ENCODE measurements around the gene NR6A1.

Gene NR6A1

DNA sequence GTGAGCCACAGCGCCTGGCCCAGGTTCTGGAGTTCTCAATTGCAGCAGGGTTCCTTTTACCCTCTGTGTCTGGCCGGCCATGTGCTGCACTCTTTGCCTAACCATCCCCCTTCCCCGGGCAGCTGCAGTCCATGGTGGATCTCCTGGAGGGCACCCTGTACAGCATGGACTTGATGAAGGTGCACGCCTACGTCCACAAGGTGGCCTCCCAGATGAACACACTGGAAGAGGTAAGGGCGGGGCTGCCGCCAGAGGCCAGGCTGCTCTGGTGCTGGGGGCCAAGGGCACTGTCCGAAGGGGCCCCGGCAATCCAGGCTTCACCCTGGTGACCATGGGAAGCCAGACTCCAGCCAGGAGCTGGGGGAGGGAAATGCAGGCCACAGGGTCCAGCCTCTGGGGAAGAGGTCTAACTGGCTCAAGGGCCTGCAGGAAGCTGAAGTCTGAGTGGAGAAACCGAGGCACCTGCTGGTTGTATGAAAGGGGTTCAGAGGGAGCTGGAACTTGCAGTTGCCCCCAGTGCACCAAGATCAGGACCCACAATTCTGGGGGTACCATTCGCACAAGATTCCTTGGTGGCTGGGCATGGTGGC lies 23.9 kb upstream of the NR6A1 start:
- DNase-seq, result no peak

DNA sequence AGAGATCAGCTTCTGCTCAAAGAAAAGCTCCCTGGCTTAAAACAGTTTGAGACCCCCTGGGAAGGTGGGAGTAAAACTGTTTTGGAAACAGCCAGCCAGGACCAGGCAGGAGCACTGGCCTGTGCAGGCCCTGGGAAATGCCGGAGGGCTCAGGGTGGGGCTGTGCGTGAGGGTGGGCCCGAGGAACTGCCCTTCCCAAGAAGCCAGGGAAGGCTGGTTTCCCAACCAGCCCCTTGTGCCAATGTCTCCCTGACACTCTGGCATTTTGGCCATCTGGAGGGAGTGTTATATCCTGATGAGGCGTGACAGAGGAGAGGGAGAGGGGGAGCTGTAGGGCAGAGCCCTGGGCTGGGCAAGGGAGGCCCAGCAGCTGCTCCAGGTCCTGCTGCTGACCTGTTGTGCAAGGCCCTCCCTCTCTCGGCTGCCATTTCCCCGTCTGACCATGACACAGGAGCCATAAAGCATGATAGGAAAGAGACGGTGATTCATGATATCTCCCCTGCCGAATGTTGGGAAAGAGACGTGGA lies 22.0 kb upstream of the NR6A1 start:
- DNase-seq, result no peak

DNA sequence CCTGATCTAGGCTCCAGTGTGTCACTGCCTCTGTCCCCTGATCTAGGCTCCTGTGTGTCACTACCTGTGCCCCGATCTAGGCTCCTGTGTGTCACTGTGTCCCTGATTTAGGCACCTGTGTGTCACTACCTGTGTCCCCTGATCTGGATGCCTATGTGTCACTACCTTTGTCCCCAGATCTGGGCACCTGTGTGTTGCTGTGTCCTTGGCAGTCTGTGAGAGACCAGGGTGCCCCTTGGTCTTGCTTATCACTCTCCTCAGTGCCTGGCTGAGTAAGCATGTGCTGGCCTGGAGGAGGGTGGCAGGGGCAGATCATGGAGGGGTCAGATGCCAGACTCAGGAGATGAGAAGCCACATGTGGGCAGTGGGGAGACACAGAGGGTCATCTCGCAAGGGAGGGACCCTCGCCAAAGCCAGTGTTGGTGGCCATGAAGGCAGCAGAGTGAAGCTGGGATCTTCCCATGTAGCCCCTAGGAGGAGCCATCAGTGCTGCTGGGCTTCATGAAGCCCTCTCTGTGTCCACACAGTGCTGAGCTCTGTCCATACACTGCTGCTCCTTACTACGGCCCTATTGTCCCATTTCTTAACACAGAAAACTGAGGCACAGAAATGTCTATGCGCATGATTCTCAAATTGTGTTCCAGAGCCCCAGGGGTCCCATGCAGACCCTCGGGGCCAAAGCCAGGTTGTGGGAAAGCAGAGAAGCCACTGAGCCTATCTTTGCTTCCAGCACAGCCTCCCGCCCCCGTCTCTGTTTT lies 21.3 kb upstream of the NR6A1 start:
- no peak for DNase-seq

DNA sequence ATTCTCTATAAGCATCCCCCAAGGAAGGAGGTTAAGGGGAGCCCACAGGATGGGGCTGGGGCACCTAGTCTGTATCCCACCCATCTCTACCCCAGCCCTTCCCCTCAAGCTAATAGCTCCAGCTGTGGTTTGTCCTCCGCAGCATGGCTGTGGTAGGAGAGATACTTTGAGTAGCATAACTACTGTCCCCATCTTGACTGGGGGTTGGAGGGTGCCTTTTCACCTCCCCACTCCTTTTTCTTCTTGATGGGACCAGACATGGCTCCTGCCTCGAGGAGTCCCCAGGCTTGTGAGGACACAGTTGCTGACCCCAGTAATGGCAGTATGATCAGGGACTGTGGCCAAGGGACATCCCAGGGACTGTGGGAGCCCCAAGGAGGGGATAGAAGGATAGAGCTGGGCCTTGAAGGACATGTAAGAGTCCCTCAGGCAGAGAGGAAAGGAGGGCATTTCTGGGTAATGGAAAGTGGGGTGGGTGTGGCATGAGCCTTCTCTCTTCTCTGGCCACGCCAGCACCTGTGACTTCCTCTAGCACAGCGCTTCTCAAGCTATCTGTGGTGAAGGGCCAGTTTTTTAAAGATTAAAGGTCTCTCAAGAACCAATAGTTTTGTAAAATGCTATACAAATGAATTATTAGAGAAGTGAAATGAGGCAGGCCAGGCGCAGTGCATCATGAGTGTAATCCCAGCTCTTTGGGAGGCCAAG lies 19.8 kb upstream of the NR6A1 start:
- DNase-seq, result no peak

DNA sequence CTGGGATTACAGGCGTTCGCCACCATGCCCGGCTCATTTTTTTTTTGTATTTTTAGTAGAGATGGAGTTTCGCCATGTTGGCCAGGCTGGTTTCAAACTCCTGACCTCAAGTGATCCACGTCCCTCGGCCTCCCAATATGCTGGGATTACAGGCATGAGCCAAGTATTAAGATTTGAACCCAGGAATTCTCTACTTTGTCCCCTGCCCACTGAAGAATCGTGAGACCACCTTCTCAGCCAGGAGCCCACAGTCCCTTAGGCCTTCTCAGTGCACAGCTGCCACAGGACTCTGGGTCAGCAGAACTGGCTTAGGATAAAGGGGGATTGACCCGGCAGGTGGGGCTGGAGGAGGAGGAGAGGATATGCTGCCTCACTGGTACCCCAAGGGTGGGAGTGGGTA lies 19.2 kb upstream of the NR6A1 start:
- no peak for DNase-seq

DNA sequence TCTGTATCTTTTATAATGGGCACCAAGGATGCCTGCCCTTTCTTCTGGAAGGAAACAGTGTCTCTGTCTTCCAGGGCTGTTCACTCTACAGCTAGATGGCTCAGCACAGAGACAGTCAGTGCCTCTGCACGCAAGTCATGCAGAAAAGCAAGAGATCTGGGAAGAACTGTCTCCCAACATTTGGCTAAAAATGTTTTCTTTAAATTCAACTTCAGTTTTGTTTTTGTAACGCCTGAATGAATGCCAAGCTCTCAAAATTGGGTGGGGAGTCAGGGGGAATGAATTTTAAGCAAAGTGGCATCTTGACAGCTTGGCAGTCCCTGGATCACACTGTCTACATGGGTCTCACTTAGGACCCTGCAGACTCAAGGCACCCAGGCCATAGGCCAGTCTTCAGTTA lies 18.4 kb upstream of the NR6A1 start:
- no peak for DNase-seq

DNA sequence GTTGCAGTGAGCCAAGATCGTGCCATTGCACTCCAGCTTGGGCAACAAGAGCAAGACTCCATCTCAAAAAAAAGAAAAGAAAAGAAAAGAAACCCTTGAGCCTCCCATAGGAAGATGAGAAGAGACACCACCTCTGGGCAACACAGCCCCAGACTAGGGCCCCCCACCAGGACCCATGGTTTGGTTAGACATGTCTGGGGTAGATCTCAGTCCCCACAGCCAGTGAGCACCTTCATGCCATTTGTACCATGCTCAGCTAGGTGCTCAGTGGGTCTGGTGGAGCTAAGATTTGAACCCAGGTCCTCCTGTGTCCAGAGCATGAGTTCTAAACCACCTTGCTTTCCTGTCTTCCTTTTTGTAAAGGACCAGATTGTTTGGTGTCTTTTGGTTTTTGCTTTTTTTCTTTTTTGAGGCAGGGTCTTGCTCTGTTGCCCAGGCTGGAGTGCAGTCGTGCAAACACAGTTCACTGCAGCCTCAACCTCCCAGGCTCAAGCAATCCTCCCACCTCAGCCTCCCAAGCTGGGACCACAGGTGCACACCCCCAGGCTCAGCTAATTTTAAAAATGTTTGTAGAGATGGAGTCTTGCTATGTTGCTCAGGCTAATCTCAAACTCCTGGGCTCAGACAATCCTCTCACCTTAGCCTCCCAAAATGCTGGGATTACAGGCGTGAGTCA lies 17.6 kb upstream of the NR6A1 start:
- DNase-seq, result no peak

DNA sequence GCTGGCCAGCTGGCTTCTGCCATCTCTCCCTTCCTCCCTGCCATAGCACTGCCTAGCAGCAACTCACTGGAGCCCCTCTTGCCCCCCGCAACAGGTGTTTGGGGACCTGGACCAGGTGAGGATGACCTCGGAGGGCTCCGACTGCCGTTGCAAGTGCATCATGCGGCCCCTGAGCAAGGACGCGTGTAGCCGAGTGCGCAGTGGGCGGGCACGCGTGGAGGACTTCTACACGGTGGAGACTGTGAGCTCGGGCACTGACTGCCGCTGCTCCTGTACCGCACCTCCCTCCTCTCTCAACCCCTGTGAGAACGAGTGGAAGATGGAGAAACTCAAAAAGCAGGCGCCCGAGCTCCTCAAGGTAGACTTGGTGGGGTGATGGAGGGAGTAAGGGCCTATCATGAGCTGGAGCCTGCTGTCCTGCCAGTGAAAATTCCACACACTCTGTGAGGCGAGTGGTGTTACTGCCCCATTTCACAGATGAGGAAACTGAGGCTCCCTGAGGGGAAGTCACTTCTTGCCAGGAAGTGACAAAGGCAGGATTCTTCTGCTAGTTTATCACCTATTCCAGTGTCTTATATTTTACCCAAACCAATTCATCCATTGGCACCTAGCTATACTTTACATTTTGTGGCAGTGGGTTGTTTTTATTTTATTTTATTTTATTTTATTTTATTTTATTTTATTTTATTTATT lies 15.9 kb upstream of the NR6A1 start:
- no peak for DNase-seq

DNA sequence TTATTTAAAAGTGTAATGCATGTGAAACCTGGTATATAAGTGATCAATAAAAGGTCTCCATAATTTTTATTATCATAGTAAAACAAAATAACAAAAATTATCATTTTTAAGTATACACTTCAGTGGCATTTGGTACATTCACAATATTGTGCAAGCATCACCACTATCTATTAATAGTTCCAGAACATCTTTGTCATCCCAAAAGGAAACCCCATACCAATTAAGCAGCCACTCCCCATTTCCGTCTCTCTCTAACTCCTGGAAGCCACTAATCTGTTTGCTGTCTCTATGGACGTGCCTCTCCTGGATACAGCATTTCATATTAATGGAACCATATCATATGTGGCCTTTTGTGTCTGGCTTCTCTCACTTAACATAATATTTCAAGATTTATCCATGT lies 13.4 kb upstream of the NR6A1 start:
- DNase-seq, result no peak

DNA sequence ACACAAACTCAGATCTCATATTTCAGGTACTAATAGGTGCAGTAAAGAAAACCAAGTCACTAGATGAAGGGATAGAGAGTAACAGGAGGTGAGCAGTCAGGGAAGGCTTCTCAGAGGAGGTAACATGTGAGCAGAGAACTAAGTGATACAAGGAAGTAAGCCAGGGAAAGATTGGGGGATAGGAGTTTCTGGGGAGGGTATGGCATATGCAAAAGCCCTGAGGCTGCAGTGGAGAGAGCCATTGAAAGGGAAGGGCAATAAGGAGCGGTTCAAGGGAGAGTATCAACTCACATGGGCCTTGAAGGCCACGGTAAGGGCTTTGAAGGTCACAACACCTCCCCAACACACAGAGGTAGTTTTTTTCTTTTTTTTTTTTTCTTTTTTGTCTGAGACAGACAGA lies 12.7 kb upstream of the NR6A1 start:
- DNase-seq, result no peak

DNA sequence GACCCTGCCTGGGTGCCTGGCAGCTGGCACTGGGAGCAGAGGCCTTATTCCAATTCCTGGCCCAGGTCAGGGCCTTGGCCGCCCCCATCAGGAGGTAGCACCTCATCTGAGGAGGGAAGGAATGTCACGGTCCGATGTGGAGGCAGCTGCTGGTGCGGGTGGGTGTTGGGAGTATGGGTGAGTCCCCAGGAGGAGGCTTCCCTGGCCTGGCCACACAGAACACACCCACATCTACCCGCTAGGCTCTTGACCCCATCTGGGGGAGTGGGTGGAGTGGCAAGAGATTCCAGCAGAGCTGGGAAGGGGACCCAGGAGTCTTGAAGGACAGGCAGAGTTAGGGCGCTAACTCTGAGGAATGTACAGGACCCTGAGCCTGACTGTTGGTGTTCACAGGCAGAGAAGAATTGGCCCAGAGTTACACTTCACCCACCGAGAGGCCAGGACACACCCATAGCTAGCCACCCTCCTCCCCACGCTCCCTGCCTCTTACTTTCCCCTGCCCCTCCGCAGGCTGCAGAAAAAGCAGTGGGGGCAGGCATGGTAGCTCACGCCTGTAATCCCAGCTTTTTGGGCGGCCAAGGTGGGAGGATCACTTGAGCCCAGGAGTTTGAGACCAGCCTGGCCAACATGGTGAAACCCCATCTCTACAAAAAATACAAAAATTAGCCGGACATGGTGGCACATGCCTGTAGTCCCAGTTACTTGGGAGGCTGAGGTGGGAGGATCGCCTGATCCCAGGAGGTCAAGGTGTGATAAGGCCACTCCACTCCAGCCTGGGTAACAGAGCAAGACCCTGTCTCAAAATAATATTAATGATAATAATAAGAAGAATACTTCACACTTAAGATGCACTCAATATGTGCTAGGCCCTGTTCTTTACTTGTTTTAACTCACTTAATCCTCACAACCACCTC lies 11.8 kb upstream of the NR6A1 start:
- no peak for DNase-seq

DNA sequence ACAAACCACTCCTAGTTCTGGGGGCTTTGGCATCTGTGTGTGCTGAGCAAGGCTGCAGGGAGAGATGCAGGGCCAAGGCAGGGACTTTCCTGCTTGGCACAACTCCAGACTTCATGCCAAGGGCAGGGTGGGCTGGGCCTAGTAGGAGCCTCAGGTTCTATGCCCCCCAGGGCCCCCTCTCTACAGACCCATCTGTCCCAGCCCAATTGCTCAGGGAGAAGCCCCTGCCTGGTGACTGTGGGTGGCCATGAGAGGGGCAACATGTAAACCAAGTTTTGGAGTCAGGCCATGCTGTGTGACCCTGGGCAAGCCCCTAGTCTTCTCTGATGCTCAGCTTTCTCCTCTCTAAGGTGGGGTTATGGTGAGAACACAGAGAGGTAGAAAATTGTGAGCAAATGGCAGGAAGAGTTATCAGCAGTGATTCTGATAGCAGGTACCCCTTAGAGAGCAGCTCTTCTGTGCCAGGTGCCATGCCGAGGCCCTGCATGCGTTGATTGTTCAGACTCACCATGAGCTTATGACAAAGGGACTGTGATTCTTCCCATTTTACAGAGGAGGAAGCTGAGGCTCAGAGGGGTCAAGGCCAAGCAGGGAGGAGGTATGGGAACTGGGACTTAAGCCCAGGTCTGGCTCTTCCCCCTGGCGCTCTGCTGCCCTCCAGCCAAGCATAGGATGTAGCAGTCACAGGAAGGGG lies 11.0 kb upstream of the NR6A1 start:
- DNase-seq, result no peak

DNA sequence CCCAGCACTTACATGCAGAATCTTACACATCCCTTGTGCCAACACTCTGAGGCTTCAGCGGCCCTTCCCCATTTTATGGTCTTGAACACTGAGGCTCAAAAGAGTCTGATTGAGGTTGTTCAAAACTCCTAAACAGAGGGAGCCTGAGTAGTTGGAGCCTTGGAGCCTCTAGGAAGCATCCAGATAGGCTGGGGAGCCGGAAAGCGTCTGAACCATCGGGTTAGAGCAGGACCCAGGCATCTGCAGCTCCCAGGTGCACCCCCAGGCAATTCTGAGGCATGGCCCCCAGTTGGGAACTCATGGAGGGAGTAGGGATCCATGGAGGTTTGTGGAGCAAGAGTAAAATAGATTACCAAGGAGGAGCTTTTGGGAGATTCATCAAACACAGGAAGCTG lies 9.6 kb upstream of the NR6A1 start:
- no peak for DNase-seq

DNA sequence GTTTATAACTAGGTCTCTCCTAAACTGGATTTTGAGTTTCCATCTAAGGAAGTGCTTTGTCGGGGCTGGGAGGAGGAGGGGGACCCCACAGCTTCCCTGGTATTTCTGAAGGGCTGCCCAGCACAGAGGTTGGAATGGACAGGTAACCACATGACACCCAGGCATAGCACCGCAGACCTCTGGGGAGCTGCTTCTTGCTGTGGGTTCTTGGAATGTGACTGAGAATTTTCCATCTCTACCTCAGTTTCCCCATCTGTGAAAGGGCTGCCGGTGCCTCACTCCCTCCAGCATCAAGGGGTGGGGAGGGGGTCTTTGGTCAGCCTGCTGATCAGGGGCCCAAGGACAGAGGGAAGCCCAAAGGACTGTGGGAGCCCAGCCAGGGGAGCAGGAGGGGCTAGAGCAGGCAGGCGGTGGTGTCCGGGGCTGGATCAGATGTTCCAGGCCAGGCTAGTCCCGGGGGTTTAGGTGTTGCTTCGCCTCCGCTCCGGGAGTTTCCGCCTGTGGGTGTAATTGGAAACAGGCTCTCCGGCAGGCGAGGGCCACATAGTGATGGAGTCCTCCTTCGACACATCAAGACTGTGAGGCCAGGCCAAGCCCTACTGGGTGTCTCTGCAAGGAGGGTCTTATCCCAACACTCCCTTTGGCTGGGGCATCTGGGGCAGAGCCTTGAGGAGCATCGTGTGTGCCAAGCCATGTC lies 9.1 kb upstream of the NR6A1 start:
- no peak for DNase-seq

DNA sequence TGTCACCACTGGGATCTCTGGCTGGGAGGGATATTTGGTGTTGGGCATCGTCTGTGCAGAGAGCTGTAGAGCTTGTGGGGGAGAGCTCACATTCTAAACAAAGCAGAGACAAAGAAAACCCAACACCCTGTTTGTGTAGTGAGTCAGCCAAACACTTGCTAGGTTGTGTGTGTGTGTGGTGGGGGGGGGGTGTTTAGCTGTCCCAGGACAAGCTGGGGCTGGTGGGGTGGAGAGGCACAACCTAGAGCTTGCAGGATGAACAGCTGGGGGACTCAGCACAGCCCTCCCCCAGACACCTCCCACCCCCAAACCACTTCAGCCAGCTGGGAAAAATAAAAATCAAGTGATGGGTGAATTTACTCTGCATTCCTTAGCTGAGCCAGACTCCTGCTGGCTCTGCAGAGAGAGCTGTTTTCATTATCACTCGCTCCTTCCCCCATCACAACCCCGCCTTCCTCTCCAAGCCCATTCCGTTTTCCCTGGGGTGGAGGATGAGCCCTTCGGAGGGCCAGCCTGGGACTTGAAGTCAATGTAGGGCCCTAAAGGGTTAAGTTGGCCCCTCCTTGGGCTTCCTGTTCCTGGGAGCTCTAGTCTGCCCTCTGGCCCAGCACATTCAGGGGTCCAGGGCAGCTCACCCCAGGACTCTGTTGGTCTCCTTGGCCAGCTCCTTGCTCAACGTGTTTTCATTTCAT lies 8.4 kb upstream of the NR6A1 start:
- no peak for DNase-seq

DNA sequence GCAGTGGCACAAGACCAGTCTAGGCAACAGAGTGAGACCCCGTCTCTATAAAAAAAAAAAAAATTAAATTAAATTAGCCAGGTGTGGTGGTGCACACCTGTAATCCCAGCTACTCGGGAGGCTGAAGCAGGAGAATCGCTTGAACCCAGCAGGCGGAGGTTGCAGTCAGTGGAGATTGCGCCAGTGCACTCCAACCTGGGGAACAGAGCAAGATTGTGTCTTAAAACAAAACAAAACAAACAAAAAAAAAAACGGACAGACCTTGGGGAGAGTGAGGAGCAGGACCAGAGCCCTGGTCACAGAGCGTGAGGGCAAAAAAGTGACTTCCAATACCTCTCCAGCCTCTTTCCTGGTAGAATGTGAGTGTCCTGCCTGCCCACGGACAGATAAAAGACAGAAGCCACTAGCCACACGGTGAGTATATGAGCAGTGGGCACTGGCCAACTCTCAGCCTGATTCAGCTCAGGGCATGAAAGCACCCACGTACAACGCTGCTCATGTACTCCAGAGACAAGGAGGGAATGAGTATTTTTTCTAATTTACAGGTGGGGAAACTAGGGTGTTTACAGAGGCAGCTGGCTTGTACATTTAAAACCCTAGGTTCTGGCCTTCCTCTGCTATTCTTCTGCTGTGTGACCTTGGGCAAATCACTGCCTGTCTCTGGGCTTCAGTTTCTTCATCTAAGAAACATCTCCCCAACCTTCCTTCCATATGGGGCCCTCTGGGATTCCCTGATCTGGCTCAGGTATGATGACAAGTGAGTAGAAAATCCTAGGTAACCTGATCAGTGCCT lies 7.7 kb upstream of the NR6A1 start:
- no peak for DNase-seq

DNA sequence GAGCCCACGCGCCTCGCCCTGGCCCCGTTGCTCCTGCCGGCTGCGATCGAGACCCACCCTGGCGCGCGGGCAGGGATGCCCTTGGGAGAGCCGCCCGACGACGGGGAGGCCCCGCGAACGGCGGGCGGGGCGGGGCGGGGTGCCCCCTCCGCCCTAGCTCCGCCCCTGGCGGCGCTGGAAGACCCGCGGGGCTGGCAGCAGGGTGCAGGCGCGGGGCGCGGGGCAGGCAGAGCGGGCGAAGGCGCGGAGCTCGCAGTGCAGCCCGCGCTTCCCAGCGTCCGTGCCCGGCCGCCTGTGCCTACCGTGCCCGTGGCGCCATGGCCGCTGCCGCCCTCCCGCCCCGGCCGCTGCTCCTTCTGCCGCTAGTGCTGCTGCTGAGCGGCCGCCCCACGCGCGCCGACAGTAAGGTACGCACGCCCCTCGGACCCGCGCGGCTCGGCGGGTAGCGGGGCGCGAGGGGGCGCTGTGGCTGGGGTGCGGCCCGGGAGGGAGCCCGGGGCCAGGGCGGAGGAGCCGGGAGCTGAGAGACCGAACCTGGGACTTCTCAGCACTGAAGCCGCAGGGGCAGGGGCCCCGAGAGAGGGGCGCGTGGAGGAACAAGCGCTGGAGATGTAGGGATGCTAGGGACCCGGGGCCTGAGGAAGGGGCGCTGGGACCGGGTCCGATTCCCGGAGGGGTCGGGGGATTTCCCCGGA lies 6.0 kb upstream of the NR6A1 start, which contains the start of gene OLFML2A:
TSS of gene OLFML2A (plus strand) at position 180 of the 695 bp plus-strand sequence. CDS start at position 318, 138 bp downstream.
- DNase-seq, result no peak

DNA sequence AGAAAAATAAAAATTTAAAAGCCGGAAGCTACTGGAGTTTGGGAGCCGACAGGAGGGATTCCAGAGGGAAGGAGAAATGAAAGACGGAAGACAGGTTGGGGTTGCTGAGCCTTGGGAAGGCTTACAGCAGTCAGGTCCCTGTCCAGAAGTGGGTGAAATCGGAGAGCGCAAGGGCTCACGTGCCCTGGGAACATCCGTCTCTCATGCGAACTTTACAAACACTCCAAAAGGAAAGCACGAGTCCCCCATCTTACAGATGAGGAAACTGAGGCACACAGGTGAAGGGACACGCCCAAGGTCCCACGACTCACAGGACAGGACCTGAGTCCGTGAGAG lies 5.5 kb upstream of the NR6A1 start:
- no peak for DNase-seq
